ENCODE measurements around the gene OR5L1.

The OR5L1 gene

GRCh38 chr11:55811067-55811466 lies at the start of gene OR5L1:
Gene OR5L1 (plus strand): TSS chr11:55811367. CDS start chr11:55811467, 100 bp downstream.
- no peak for DNase-seq

GRCh38 chr11:55773138-55773537 lies 38.0 kb upstream of the OR5L1 start, which contains the start of gene OR5D13:
Gene OR5D13 (plus strand): TSS chr11:55773438. CDS start chr11:55773438, 0 bp downstream.
- DNase-seq, result no peak

DNA sequence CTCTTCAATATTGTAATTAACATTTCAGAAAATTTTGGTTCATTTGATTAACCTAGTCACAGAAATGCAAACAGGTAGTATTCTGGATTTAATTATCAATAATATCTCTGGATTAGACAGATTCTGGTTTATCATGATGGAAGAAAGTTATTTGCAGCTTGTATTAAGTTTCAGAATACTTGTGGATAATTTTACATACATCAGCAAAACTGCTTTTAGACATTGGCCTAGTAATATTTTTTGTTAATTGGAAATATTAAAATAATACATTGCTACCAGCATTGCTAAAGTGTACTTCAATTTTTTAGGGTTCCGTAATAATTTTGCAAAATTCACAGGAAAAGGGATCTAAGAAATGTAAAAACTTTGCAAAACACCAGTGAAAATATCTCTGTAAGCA lies 19.6 kb upstream of the OR5L1 start:
- no peak for DNase-seq

DNA sequence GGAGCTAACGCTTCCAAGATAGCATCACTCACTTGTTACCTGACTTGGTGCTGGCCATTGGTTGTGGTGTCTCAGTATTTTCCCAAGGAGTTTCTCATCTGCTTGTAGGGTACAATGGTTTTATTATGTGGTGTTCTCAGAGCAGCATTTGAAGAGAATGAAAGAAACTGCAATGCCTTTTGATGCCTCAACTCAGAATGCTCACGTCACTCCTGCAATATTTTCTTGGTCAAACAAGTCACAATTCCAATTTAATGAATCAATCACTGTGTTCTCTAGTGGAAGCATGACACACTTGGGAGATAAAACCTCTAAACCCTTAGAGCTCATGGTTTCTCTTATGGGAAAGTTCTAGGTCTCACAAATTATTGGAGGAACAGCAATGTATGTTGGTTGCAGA lies 17.8 kb upstream of the OR5L1 start:
- no peak for DNase-seq

DNA sequence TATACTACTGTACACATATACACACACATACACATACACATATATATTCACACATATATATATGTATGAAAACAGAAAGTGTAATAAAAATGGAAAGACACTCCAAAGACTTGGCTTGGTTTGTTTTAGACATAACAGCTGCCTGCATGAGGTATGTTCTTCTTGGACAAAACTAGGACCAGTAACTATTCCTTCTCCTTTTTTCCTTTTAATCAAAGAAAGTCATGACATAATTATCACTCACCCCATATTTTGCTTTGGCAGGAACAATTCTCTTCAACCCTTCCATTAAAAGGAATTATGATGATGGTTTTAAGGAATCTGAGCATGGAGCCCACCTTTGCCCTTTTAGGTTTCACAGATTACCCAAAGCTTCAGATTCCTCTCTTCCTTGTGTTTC lies 15.9 kb upstream of the OR5L1 start, which contains the start of gene OR5D14:
Gene OR5D14 (plus strand): TSS at position 301 of the 400 bp plus-strand sequence. CDS start 0 bp downstream, at position 301.
- DNase-seq, result no peak

DNA sequence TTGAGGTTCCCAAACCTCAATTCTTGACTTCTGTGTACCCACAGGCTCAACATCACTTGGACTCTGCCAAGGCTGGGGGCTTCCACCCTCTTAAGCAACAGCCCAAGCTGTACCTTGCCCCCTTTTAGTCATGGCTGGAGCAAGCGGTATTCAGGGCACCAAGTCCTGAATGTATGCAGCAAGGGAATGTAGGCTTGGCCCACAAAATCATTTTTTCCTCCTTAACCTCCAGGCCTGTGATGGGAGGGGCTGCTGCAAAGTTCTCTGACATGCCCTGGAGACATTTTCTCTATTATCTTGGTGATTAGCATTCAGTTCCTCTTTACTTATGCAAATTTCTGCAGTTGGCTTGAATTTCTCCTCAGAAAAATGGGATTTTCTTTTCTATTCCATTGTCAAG lies 4.9 kb upstream of the OR5L1 start:
- DNase-seq, result no peak

- DNase-seq, result no peak
Measured at GRCh38 chr11:55819330-55819729, 8.2 kb downstream of the OR5L1 start, which contains the start of gene OR5D18. Gene OR5D18 (plus strand): TSS chr11:55819630. CDS start chr11:55819630, 0 bp downstream.

GRCh38 chr11:55826919-55827318 lies 15.8 kb downstream of the OR5L1 start, which contains the start of gene OR5L2:
Gene OR5L2 (plus strand): TSS chr11:55827219. CDS start chr11:55827219, 0 bp downstream.
- DNase-seq, result no peak

GRCh38 chr11:55838452-55838851 lies 27.3 kb downstream of the OR5L1 start, which contains the start of gene OR5D16:
Gene OR5D16 (plus strand): TSS chr11:55838752. CDS start chr11:55838752, 0 bp downstream.
- no peak for DNase-seq

- no peak for DNase-seq
Measured at GRCh38 chr11:55847453-55847852, 36.3 kb downstream of the OR5L1 start.

GRCh38 chr11:55849037-55849436 lies 37.9 kb downstream of the OR5L1 start:
- DNase-seq, result no peak

DNA sequence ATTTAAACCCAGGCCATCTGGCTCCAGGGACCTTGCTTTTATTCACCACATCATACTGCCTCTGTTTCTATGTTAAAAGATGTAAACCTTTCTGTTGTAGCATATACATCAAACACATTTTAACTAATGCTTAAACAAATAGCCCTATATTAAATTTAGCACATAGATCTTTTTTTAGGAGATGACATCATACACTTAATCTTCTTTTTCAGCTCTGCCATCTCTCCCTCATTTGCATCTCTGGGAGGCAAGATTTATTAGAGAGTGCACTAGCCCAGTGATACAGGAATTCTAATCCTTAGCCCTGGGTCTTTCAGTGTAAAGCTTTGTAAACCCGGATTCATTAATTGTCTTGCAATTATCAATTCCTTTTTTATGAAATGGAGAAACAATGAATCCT lies 41.0 kb downstream of the OR5L1 start:
- DNase-seq, result no peak

DNA sequence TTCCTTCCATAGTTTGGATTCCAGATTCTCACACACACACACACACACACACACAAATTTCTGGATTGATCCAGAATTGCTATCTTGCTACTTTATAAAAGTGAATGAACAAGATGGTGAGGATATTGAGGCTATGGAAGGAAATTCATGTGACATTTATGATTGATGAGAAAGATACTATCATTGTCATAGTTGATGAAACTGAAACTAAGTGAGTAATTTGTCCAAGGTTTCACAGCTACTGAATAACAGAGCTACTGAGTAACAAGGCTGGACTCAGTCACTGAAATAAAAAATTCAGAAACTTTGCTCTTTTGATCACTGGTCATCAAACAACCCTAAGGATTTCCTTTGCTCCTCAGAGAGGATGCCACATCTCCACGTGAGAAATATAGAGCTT lies 43.5 kb downstream of the OR5L1 start:
- no peak for DNase-seq

Data from NCI-H187 treated with DMSO at 0.1 percent for 48 hours (cell line).